ENCODE data around the gene CLASP1. TPM values are rescaled to one million over a fixed set of nuclear protein-coding genes. Genes with fewer than 3 reads are reported as not detected.
"Not testable (repeated sequence)": the region's sequence is repeated elsewhere in the genome, so short reads cannot be mapped to it uniquely, and the experiment has no call there.

The CLASP1 gene
- total RNA-seq, 1 donor from 2014 or later, result 90.4 TPM

DNA sequence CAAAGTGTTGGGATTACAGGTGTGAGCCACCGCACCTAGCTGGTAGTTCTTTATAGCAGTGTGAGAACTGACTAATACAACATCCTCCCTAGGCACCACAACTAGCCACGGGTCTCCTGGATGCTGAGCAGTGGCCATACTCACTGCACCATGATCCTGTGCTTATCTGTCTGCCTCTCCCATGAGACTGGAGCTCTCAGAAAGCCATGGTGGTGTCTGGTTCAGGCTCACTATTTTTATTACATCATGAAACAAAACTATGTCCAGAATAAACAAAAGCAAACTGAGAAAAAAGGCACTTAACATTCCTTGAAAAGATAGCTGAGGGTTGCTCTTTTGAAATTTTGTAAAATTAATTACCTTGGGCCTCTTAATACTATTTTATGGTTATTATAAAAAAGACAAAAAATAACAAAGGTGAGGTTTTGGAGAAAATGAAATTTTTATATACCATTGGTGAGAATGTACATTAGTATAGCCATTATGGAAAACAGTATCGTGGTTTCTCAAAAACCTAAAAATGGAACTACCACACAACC is 273.6 kb downstream of the CLASP1 start:
- Histone ChIP-seq H3K27ac (no peak overlapping the region), H3K4me1 (no peaks in the 10 kb centered on the region), H3K4me3 (no peak overlapping the region), H3K9me3 (no peaks in the 10 kb centered on the region), H3K36me3 (peaks cover 0 to 27% of the 10 kb centered on the region in 2 donors), H3K27me3 (no peaks in the 10 kb centered on the region)
- DNase-seq (ENCODE audit: extremely low spot score in 2 of 2), result no peak
- intact Hi-C loops (cut with DNase I), result no loop called here
- TF ChIP-seq POLR2AphosphoS5 (IDR thresholded peaks at IDR 0.05; ENCODE audit: insufficient read depth in 1 of 2, low read depth in 1 of 2) (no peak), POLR2A (IDR thresholded peaks at IDR 0.05) (no peak)
- TF ChIP-seq, protein P1, sequence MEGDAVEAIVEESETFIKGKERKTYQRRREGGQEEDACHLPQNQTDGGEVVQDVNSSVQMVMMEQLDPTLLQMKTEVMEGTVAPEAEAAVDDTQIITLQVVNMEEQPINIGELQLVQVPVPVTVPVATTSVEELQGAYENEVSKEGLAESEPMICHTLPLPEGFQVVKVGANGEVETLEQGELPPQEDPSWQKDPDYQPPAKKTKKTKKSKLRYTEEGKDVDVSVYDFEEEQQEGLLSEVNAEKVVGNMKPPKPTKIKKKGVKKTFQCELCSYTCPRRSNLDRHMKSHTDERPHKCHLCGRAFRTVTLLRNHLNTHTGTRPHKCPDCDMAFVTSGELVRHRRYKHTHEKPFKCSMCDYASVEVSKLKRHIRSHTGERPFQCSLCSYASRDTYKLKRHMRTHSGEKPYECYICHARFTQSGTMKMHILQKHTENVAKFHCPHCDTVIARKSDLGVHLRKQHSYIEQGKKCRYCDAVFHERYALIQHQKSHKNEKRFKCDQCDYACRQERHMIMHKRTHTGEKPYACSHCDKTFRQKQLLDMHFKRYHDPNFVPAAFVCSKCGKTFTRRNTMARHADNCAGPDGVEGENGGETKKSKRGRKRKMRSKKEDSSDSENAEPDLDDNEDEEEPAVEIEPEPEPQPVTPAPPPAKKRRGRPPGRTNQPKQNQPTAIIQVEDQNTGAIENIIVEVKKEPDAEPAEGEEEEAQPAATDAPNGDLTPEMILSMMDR (IDR thresholded peaks at IDR 0.05), result no peak

DNA sequence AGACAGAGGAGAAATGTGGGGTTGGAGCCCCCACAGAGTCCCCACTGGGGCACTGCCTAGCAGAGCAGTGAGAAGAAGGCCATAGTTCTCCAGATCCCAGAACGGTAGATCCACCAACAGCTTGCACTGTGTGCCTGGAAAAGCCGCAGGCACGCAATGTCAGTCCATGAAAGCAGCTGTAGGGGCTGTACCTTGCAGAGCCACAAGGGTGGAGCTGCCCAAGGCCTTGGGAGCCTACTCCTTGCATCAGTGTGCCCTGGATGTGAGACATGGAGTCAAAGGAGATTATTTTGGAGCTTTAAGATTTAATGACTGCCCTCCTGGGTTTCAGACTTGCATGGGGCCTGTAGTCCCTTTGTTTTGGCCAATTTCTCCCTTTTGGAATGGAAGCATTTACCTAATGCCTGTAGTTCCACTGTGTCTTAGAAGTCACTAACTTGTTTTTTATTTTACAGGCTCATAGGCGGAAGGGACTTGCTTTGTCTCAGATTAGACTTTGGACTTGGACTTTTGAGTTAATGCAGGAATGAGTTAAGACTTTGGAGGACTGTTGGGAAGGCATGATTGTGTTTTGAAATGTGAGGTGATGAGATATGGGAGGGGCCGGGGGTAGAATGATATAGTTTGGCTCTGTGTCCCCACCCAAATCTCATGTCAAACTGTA is 274.7 kb downstream of the CLASP1 start:
- H3K27ac ChIP-seq; H3K4me1 ChIP-seq; H3K27me3 ChIP-seq; H3K9me3 ChIP-seq; intact Hi-C loops (cut with DNase I); H3K4me3 ChIP-seq; DNase-seq (ENCODE audit: extremely low spot score in 2 of 2): not testable (repeated sequence)
- H3K36me3 ChIP-seq, result peaks cover 0 to 27% of the 10 kb centered on the region in 2 donors

DNA sequence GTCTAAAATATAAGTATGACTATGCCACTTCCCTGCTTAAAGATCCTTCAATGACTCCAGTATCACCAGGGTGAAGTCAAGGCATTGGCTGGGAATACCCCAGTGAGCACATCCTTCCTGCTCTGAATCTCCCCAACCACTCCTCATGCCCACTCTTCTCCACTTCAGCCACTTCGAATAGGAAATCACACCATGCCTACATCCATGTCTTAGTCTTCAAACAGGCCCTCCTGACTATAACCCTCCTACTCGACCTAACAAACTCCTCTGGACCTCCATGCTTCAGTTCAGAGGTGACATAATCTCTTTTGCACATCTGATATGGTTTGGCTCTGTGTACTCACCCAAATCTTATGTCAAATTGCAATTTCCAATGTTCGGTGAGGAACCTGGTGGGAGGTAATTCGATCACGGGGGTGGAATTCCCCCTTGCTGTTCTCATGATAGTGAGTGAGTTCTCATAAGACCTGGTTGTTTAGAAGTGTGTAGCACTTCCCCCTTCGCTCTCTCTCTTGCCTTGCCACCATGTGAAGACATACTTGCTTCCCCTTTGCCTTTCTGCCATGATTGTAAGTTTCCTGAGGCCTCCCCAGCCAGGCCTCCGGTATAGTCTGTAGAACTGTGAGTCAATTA is 276.4 kb downstream of the CLASP1 start:
- H3K4me3 ChIP-seq, result no peak overlapping the region
- peaks cover 0 to 30% of the 10 kb centered on the region in 2 donors for H3K36me3 ChIP-seq
- H3K4me1 ChIP-seq, result no peaks in the 10 kb centered on the region
- H3K9me3 ChIP-seq, result no peaks in the 10 kb centered on the region
- no peaks in the 10 kb centered on the region for H3K27me3 ChIP-seq
- no peak overlapping the region for H3K27ac ChIP-seq
- TF ChIP-seq POLR2A (IDR thresholded peaks at IDR 0.05) (no peak), POLR2AphosphoS5 (IDR thresholded peaks at IDR 0.05; ENCODE audit: insufficient read depth in 1 of 2, low read depth in 1 of 2) (no peak)
- TF ChIP-seq, protein P1 (IDR thresholded peaks at IDR 0.05), result no peak
- no peak for DNase-seq (ENCODE audit: extremely low spot score in 2 of 2)
- intact Hi-C loops (cut with DNase I), result no loop called here

DNA sequence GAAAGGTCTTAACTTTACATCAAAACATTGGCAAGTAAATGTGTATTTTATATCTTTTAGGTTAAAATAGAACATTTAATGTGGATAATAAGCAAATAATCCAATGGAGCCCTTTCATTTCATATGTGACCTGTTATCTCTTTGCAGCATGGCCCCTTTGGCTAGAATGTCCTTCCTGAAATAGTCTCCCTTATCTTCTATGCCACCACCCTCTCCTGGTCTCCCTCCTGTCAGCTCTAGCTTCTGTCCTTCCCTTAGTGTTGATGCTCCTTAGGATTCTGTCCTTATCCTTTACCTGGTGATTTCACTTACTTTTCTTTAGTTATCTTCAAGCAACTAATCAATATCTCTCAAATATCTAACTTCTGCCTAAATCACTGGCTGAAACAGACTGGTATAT is 277.2 kb downstream of the CLASP1 start:
- H3K27ac ChIP-seq, result no peak overlapping the region
- H3K4me1 ChIP-seq, result no peaks in the 10 kb centered on the region
- H3K36me3 ChIP-seq, result peaks cover 0 to 34% of the 10 kb centered on the region in 2 donors
- no peak for TF ChIP-seq POLR2AphosphoS5 (IDR thresholded peaks at IDR 0.05; ENCODE audit: insufficient read depth in 1 of 2, low read depth in 1 of 2)
- TF ChIP-seq, protein P1 (IDR thresholded peaks at IDR 0.05), result no peak
- TF ChIP-seq POLR2A (IDR thresholded peaks at IDR 0.05), result no peak
- H3K27me3 ChIP-seq, result no peaks in the 10 kb centered on the region
- intact Hi-C loops (cut with DNase I), result no loop called here
- no peak overlapping the region for H3K4me3 ChIP-seq
- no peak for DNase-seq (ENCODE audit: extremely low spot score in 2 of 2)
- no peaks in the 10 kb centered on the region for H3K9me3 ChIP-seq

DNA sequence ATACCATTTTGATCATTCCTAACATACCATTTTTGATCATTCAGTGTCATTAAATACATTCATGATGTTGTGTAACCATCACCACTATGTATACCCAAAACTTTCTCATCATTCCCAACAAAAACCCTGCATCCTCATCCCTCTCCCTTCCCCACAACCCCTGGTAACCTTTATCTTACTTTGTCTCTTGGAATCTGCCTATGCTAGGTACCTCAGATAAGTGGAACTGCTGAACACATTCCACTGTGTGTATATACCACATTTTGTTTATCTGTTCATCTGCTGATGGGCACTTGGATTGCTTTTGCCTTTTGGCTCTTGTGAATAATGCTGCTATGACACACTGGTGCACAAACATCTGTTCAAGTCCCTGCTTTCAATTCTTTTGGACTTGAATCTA is 280.4 kb downstream of the CLASP1 start:
- Histone ChIP-seq H3K9me3 (no peaks in the 10 kb centered on the region), H3K27me3 (no peaks in the 10 kb centered on the region), H3K36me3 (peaks cover 0 to 29% of the 10 kb centered on the region in 2 donors), H3K4me3 (no peak overlapping the region), H3K27ac (no peak overlapping the region), H3K4me1 (peaks cover 12% of the 10 kb centered on the region)
- intact Hi-C loops (cut with DNase I), result no loop called here
- TF ChIP-seq, protein P1 (IDR thresholded peaks at IDR 0.05), result no peak
- TF ChIP-seq POLR2AphosphoS5 (IDR thresholded peaks at IDR 0.05; ENCODE audit: insufficient read depth in 1 of 2, low read depth in 1 of 2) (no peak), POLR2A (IDR thresholded peaks at IDR 0.05) (no peak)
- DNase-seq (ENCODE audit: extremely low spot score in 2 of 2), result no peak

Measured in vagina (tissue), 2 donors.